PC-9 (cell line): ENCODE data around the gene PTPRA. TPM values are rescaled to one million over a fixed set of nuclear protein-coding genes. Genes with fewer than 3 reads are reported as not detected.

ENCODE experiments used
- BruUV-seq: library from RNA; stranded (reverse); fragments of 400-500 nt; replicated peaks from 2 replicates; lab custom pipeline; 2021; lab: Mats Ljungman, UMichigan
- CTCF ChIA-PET: fragments of 300-600 bp; sonication (Branson Sonifier 250); formaldehyde crosslinking; loops from one replicate; lab custom pipeline; 2022; ENCODE audit warnings: antibody characterized with exemption; lab: Charles Lee
- POLR2A ChIA-PET: fragments of 300-600 bp; sonication (Branson Sonifier 250); formaldehyde crosslinking; loops from one replicate; lab custom pipeline; 2022; ENCODE audit warnings: antibody characterized with exemption; ENCODE audit not compliant: unreplicated experiment; lab: Charles Lee
- DNase-seq, 2 experiments: peaks; one replicate each; pipeline versions ENCODE4 v3.0.0 to v3.0.0-alpha.2; 2015 to 2022; ENCODE audit warnings: mixed read lengths in 1 of 2
- H2AFZ ChIP-seq: fragments of 200-600 bp; sonication (generic); 2 replicates; pipeline ENCODE4 v1.8.1; 2017; ENCODE audit warnings: antibody characterized with exemption
- H3F3A ChIP-seq: fragments of 200-600 bp; sonication (generic); 2 replicates; pipeline ENCODE4 v1.8.1; 2017; ENCODE audit warnings: antibody characterized with exemption, mild to moderate bottlenecking, low read depth; ENCODE audit not compliant: insufficient read depth
- H3K27ac ChIP-seq: fragments of 200-600 bp; sonication (generic); 2 replicates; pipeline ENCODE4 v1.6.1; 2016; ENCODE audit warnings: mixed run types
- H3K27me3 ChIP-seq: fragments of 200-600 bp; sonication (generic); 2 replicates; pipeline ENCODE4 v1.6.1; 2016; ENCODE audit warnings: low read depth, mixed run types; ENCODE audit not compliant: insufficient read depth
- H3K36me3 ChIP-seq: fragments of 200-600 bp; sonication (generic); 2 replicates; pipeline ENCODE4 v1.6.1; 2016; ENCODE audit warnings: low read depth, mixed run types
- H3K4me1 ChIP-seq: fragments of 200-600 bp; sonication (generic); replicated peaks from 2 replicates; pipeline ENCODE4 v1.6.1; 2016; ENCODE audit warnings: mixed run types; ENCODE audit not compliant: insufficient read depth
- H3K4me2 ChIP-seq: fragments of 200-600 bp; sonication (generic); 2 replicates; pipeline ENCODE4 v1.6.1; 2017; ENCODE audit warnings: mixed run types
- H3K4me3 ChIP-seq: fragments of 200-600 bp; sonication (generic); 2 replicates; pipeline ENCODE4 v1.6.1; 2016; ENCODE audit warnings: mixed run types
- H3K79me2 ChIP-seq: fragments of 200-600 bp; sonication (generic); 2 replicates; pipeline ENCODE4 v1.6.1; 2017; ENCODE audit warnings: low read depth, mixed run types
- H3K9me2 ChIP-seq: fragments of 200-600 bp; sonication (generic); 2 replicates; pipeline ENCODE4 v1.8.1; 2017; ENCODE audit warnings: mild to moderate bottlenecking; ENCODE audit not compliant: insufficient read depth
- H3K9me3 ChIP-seq: fragments of 200-600 bp; sonication (generic); 2 replicates; pipeline ENCODE4 v1.8.1; 2016; ENCODE audit warnings: low read depth; ENCODE audit not compliant: insufficient read depth
- H4K20me1 ChIP-seq: fragments of 200-600 bp; sonication (generic); 2 replicates; pipeline ENCODE4 v1.8.1; 2017; ENCODE audit not compliant: insufficient read depth
- CTCF ChIP-seq: fragments of 200-600 bp; sonication (generic); conservative IDR thresholded peaks from 2 replicates; pipeline ENCODE4 v1.6.1; 2017; ENCODE audit warnings: mixed run types, antibody characterized with exemption, mild to moderate bottlenecking, moderate library complexity
- EZH2 ChIP-seq: fragments of 200-600 bp; sonication (generic); IDR thresholded peaks from 2 replicates; pipeline ENCODE4 v1.8.0; 2017; ENCODE audit warnings: antibody characterized with exemption, low read depth
- intact Hi-C: fragments of 100-400 bp; cut with micrococcal nuclease; formaldehyde crosslinking; loops from one replicate; pipeline ENCODE4 v1.10.0; 2022; ENCODE audit not compliant: unreplicated experiment
- total RNA-seq: library from RNA; stranded (reverse); gene quantifications from 2 replicates; pipeline ENCODE4 v1.2.3, GENCODE V29; 2021

Gene PTPRA
- total RNA-seq, 1 experiment from 2014 or later, result 48.8 TPM

DNA sequence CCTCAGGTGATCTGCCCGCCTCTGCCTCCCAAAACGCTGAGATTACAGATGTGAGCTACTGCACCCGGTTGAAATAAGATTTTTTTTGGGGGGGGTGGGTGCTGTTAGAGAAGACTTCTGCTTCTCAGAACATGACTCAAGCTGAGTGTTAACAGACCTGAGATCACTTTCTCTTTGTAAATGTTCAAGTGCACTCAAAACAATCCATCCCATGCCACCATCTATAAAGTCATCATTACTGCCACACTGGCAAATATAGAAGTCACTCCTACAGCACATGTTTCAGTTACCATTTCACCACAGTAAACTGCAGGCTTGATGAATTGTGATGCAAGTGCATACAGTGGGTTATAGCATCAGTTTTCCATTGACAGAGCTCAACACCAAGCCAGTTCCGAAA, 23.8 kb upstream of the PTPRA start:
- H3K36me3 ChIP-seq, result no peaks in the 10 kb centered on the region
- H3K4me1 ChIP-seq, result no peaks in the 10 kb centered on the region
- no peaks in the 10 kb centered on the region for H3K9me3 ChIP-seq
- no peak overlapping the region for H3K4me3 ChIP-seq
- ChIA-PET CTCF (interaction anchor here (0.6 kb wide), 2 partner anchors 239 to 1389 kb away, joined by 3 to 4 read pairs; no protein-coding TSS in a partner anchor), POLR2A (interaction anchor here (0.7 kb wide), 1 partner anchor 13 kb away, joined by 4 read pairs; no protein-coding TSS in a partner anchor)
- no peaks in the 10 kb centered on the region for H3K79me2 ChIP-seq
- no peak for DNase-seq
- no peak overlapping the region for H2AFZ ChIP-seq
- no peaks in the 10 kb centered on the region for H4K20me1 ChIP-seq
- H3F3A ChIP-seq, result no peaks in the 10 kb centered on the region
- intact Hi-C loops, result no loop called here
- no peak overlapping the region for H3K27ac ChIP-seq
- no peaks in the 10 kb centered on the region for H3K27me3 ChIP-seq
- no TSS peak for BruUV-seq
- TF ChIP-seq EZH2 (no peak), CTCF (no peak)
- H3K4me2 ChIP-seq, result no peak overlapping the region
- no peaks in the 10 kb centered on the region for H3K9me2 ChIP-seq

- CTCF ChIA-PET, result interaction anchor here (0.6 kb wide), 1 partner anchor 181 kb away, joined by 9 read pairs; no protein-coding TSS in a partner anchor
- no peaks in the 10 kb centered on the region for H3K4me1 ChIP-seq
- no peak overlapping the region for H3K4me2 ChIP-seq
- H3F3A ChIP-seq, result no peaks in the 10 kb centered on the region
- H3K36me3 ChIP-seq, result no peaks in the 10 kb centered on the region
- no peaks in the 10 kb centered on the region for H3K9me2 ChIP-seq
- no TSS peak for BruUV-seq
- H2AFZ ChIP-seq, result no peak overlapping the region
- POLR2A ChIA-PET, result no interaction called here
- no peak for DNase-seq
- TF ChIP-seq CTCF (no peak), EZH2 (no peak)
- no peaks in the 10 kb centered on the region for H4K20me1 ChIP-seq
- intact Hi-C loops, result no loop called here
- H3K4me3 ChIP-seq, result no peak overlapping the region
- no peaks in the 10 kb centered on the region for H3K27me3 ChIP-seq
- no peak overlapping the region for H3K27ac ChIP-seq
- H3K9me3 ChIP-seq, result no peaks in the 10 kb centered on the region
- H3K79me2 ChIP-seq, result no peaks in the 10 kb centered on the region
Observed at GRCh38 chr20:2851086-2851485, 22.2 kb upstream of the PTPRA start.

- Histone ChIP-seq H3K27ac (no peak overlapping the region), H3K9me2 (no peaks in the 10 kb centered on the region), H3F3A (no peaks in the 10 kb centered on the region), H4K20me1 (no peaks in the 10 kb centered on the region), H3K36me3 (no peaks in the 10 kb centered on the region), H3K79me2 (no peaks in the 10 kb centered on the region), H3K27me3 (no peaks in the 10 kb centered on the region), H3K4me1 (no peaks in the 10 kb centered on the region), H3K4me3 (no peak overlapping the region), H2AFZ (no peak overlapping the region), H3K4me2 (no peak overlapping the region), H3K9me3 (no peaks in the 10 kb centered on the region)
- DNase-seq, result no peak
- TF ChIP-seq CTCF (no peak), EZH2 (no peak)
- intact Hi-C loops, result no loop called here
- POLR2A ChIA-PET, result no interaction called here
- BruUV-seq, result no TSS peak
- CTCF ChIA-PET, result interaction anchor here (0.6 kb wide), 1 partner anchor 153 kb away, joined by 6 read pairs; no protein-coding TSS in a partner anchor
Observed at GRCh38 chr20:2858591-2858990, 14.7 kb upstream of the PTPRA start.
